Heart left ventricle (tissue), 16 donors: Measurements from ENCODE around the gene GSC. TPM values are rescaled to one million over a fixed set of nuclear protein-coding genes. Genes with fewer than 3 reads are reported as not detected.

Experiments used
- ATAC-seq, 4 donors: fragments of 200-7000 bp; cut with Tn5 transposase; one replicate each; pipeline ENCODE4 v1.9.1; 2020 to 2022; ENCODE audit warnings: moderate library complexity in 4 of 4, mild to moderate bottlenecking in 3 of 4, moderate number of reproducible peaks in 1 of 4
- DNase-seq, 5 donors: peaks; one replicate each; pipeline ENCODE4 v3.0.0-alpha.2; 2020
- H3K27ac ChIP-seq, 12 donors: fragments of 200-600 bp; sonication (generic) in 4 of 12; one replicate each; pipeline versions ENCODE4 v1.5.0 to v1.8.0; 2016 to 2022; ENCODE audit warnings: mild to moderate bottlenecking in 2 of 12
- H3K27me3 ChIP-seq, 9 donors: fragments of 200-600 bp; sonication (generic) in 2 of 9; one replicate each; pipeline versions ENCODE4 v1.5.1 to v1.8.0; 2016 to 2022; ENCODE audit warnings: mild to moderate bottlenecking in 3 of 9
- H3K36me3 ChIP-seq, 9 donors: fragments of 200-600 bp; sonication (generic) in 2 of 9; one replicate each; pipeline versions ENCODE4 v1.5.0 to v1.8.0; 2018 to 2022; ENCODE audit warnings: mild to moderate bottlenecking in 2 of 9
- H3K4me1 ChIP-seq, 12 donors: fragments of 200-600 bp; sonication (generic) in 4 of 12; one replicate each; pipeline versions ENCODE4 v1.5.0 to v1.8.0; 2016 to 2022; ENCODE audit warnings: mild to moderate bottlenecking in 3 of 12
- H3K4me3 ChIP-seq, 12 donors: fragments of 200-600 bp; sonication (generic) in 4 of 12; one replicate each; pipeline versions ENCODE4 v1.5.0 to v1.8.0; 2017 to 2022; ENCODE audit warnings: mild to moderate bottlenecking in 9 of 12, moderate library complexity in 4 of 12
- H3K9me3 ChIP-seq, 12 donors: fragments of 200-600 bp; sonication (generic) in 4 of 12; one replicate each; pipeline versions ENCODE4 v1.5.0 to v1.8.0; 2016 to 2022; ENCODE audit warnings: mild to moderate bottlenecking in 1 of 12
- POLR2A ChIP-seq, 2 donors: fragments of 450-650 bp; IDR thresholded peaks; one replicate each; pipeline ENCODE4 v1.6.1; 2017; ENCODE audit warnings: antibody characterized with exemption in 2 of 2, mild to moderate bottlenecking in 2 of 2, moderate library complexity in 2 of 2
- WGBS, 4 donors: extraction: QIAGEN DNeasy Blood & Tissue Kit in 2 of 4; methylation state at CpG; one replicate each; pipeline versions ENCODE4 v1.1.5 to v1.1.7; 2013 to 2018; 5-methylcytosine and 5-hydroxymethylcytosine counted together
- intact Hi-C, 10 donors: fragments of 100-400 bp; cut with DNase I; formaldehyde crosslinking; loops; one replicate each; pipeline versions ENCODE4 v1.11.1 to v1.14.2; 2022
- polyA plus RNA-seq, 2 donors: library from polyadenylated mRNA; stranded (reverse); fragments of 200-250 nt; gene quantifications; one replicate each; pipeline ENCODE4 v1.2.3, GENCODE V29; 2013
- total RNA-seq, 9 donors: library from RNA; depleted of rRNA in 2 of 9; stranded (reverse); fragments of >200 nt in 2 of 9; fragmentation: NEBNext Ultra II Directional in 3 of 9; extraction: Animal tissue kit (Norgen Biotek cat#: 25700) in 3 of 9; gene quantifications; one replicate each; pipeline versions ENCODE4 v1.1.0 to v1.2.4, GENCODE V29; 2016 to 2023
- TF ChIP-seq, protein P1 (sequence below), 12 donors: fragments of 200-600 bp; sonication (generic) in 4 of 12; IDR thresholded peaks; one replicate each; pipeline versions ENCODE4 v1.5.0 to v1.8.0; 2018 to 2022; ENCODE audit warnings: antibody characterized with exemption in 12 of 12, mild to moderate bottlenecking in 5 of 12
- donor health status: ischemic (EF 13 %, LVEDD 7.1; RV severe dilation, severe dysfunction).
- donor health status: healthy with polysubstance abuse.
- donor health status: DM: no; HTN: yes; CAD: no.
- donor health status: DM: no; HTN: no; CAD: no.
- donor health status: ischemic (EF 25% LVEDD 6.9; RV normal size, moderate dysfunction).
- donor health status: ischemic (EF 25% LVEDD 5.7; RV mildly dilated, moderate dysfunction).
- donor health status: healthy.
- donor health status: DM: yes; HTN: yes; CAD: no.
- donor health status: ischemic (EF 35%, LVEDD 5.7; RV mildly dilated, moderate dysfunction).
- donor health status: nonischemic (EF 11% LVEDD 7.7; RV severe dilation, severe dysfunction).
- donor health status: DM: yes; HTN: yes; CAD: no.
- donor health status: PGD.
- donor health status: ischemic (EF 29% LVEDD 5.4; RV normal size, mild dysfunction).
- donor health status: nonischemic (EF 23%, LVEDD 6.1; RV moderate dilation, normal function).

Gene GSC
- total and polyA plus RNA-seq, 11 donors: 0.15 to 1.3 (median 0.34) TPM; not detected in 5

DNA sequence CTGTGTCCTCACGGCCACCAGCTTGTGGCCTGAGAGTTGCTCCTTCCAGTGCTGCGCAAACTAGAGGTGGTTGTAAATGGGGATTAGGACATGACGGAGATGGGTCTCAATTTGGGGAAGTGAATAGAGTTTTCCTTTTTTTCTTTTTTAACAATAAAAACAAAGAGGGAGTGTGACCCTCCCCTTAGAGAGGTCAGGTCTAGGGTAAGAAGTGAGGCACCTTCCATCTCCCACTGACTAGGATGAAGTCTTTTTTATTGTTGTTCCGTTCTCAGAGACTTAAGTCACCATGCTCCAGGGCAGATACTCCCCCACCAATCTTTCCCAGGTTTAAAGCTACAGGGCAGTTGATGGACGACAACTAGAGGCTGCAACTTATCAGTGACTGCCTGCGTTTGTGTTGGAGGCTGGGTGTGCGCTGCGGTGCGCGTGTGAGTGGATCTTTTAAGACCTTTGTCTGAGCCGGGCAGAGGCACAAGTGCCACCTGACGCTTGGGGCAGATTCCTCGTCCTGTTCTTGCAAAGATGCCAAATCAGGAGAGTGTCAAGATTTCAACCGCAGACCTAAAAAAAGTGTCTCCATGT, 2.1 kb upstream of the GSC start:
- WGBS, 4 donors: 11 to 28% (median 18%) methylated on average over 14 of the region's 14 CpGs
- no peaks in the 10 kb centered on the region for H3K36me3 ChIP-seq
- TF ChIP-seq POLR2A (IDR thresholded peaks at IDR 0.05): no peak
- TF ChIP-seq, protein P1, sequence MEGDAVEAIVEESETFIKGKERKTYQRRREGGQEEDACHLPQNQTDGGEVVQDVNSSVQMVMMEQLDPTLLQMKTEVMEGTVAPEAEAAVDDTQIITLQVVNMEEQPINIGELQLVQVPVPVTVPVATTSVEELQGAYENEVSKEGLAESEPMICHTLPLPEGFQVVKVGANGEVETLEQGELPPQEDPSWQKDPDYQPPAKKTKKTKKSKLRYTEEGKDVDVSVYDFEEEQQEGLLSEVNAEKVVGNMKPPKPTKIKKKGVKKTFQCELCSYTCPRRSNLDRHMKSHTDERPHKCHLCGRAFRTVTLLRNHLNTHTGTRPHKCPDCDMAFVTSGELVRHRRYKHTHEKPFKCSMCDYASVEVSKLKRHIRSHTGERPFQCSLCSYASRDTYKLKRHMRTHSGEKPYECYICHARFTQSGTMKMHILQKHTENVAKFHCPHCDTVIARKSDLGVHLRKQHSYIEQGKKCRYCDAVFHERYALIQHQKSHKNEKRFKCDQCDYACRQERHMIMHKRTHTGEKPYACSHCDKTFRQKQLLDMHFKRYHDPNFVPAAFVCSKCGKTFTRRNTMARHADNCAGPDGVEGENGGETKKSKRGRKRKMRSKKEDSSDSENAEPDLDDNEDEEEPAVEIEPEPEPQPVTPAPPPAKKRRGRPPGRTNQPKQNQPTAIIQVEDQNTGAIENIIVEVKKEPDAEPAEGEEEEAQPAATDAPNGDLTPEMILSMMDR (IDR thresholded peaks at IDR 0.05): no peak
- no peak for ATAC-seq
- no peaks in the 10 kb centered on the region for H3K9me3 ChIP-seq
- H3K27ac ChIP-seq: no peak overlapping the region
- intact Hi-C loops: no loop called here
- H3K4me1 ChIP-seq: peaks cover 0 to 47% (median 16%) of the 10 kb centered on the region in 12 donors
- no peak overlapping the region for H3K4me3 ChIP-seq
- H3K27me3 ChIP-seq: peaks cover 77 to 100% (median 99%) of the 10 kb centered on the region in 9 donors
- no peak for DNase-seq

DNA sequence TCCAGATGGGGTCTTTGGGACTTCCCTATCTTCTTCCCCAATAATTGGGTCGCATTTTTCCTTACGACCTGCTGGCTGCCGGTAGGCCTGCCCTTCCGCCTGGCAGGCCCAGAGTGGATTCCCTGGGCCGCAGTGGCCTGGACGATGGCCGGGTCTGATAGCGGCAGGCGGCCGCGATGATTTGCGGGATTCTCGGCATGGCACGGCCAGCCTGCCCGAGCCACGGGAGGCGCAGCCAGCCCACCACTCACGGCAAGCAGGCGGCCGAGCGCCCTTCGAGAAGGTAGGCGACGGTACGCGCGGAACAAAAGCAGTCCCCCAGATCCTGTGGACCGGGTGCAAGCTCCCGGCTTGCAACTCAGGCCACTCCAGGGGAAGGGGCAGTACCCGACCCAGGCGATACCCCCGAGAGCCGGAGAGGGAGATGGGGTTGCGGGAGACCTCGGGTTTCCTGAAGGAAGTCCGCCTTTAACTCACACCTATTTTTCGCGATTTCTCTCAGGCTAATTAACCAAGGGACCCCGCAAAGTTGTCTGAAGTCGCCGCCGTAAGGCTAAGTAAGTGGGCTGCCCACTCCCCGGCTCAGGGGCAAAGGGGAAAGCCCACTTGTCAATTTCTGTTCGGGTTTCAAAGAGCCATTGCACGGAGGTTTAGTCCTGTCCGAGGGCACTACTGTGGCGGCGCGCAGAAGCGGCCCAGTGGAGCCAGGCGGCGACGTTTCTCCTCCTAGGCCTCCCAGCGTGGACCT, 1.4 kb upstream of the GSC start:
- Histone ChIP-seq H3K4me1 (peaks cover 0 to 47% (median 16%) of the 10 kb centered on the region in 12 donors), H3K4me3 (no peak overlapping the region), H3K9me3 (no peaks in the 10 kb centered on the region), H3K27ac (no peak overlapping the region), H3K36me3 (no peaks in the 10 kb centered on the region), H3K27me3 (peaks cover 79 to 100% (median 99%) of the 10 kb centered on the region in 9 donors)
- DNase-seq (no peak), ATAC-seq (no peak)
- intact Hi-C loops: no loop called here
- TF ChIP-seq POLR2A (IDR thresholded peaks at IDR 0.05): no peak
- TF ChIP-seq, protein P1 (IDR thresholded peaks at IDR 0.05): no peak
- WGBS, 4 donors: 9 to 22% (median 12%) methylated on average over 47 to 54 of the region's 54 CpGs

DNA sequence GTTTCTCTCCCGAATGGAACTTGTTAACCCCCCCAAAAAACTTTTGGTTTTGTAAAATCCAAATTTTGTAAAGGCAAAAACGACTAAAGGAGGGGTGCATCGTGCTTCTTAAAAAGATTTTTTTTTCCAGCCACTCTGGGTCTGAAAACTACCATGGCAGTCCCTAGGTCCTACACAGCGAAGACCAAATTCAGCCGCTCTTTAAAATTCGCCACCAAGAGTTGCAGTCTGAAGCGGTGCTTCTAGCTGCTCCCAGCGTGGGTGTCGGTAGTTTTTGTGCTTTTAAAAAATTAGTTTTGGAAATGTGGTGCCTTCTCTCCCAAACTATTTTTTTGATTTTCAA, 873 bp upstream of the GSC start:
- DNase-seq (no peak), ATAC-seq (no peak)
- 22 to 29% (median 28%) methylated on average over 9 of the region's 9 CpGs for WGBS, 4 donors
- intact Hi-C loops: no loop called here
- Histone ChIP-seq H3K27me3 (peaks cover 79 to 100% (median 99%) of the 10 kb centered on the region in 9 donors), H3K9me3 (no peaks in the 10 kb centered on the region), H3K36me3 (no peaks in the 10 kb centered on the region), H3K4me1 (peaks cover 0 to 47% (median 16%) of the 10 kb centered on the region in 12 donors), H3K4me3 (no peak overlapping the region), H3K27ac (no peak overlapping the region)
- no peak for TF ChIP-seq POLR2A (IDR thresholded peaks at IDR 0.05)

DNA sequence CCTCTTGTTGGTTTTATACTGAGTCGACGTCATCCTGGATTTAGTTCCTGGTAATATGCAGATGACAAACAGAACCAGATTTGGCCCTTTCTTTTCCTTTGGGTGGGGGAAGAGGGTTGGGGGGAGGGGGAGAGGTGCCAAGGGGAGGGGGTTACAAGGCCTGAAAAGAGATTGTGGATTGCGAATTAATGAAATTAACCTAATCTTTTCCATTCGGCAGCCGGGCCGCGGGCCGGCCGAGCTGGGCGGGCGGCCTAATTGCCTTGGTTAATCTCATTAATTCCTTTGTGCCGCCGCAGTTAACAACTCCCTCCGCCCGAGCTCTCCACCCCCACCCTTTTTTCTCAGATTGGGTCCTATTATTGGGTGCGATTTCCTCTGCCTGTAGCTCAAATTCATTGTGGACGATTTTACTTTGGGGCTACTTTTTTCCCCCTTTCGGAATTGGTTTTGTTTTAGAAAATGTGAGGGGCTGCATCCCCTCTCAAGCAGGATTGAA, 387 bp upstream of the GSC start:
- Histone ChIP-seq H3K4me1 (peaks cover 0 to 47% (median 16%) of the 10 kb centered on the region in 12 donors), H3K27ac (no peak overlapping the region), H3K4me3 (peak overlapping the region; percentile 31 to 68 (median 55)), H3K27me3 (peaks cover 76 to 100% (median 99%) of the 10 kb centered on the region in 9 donors), H3K9me3 (no peaks in the 10 kb centered on the region), H3K36me3 (no peaks in the 10 kb centered on the region)
- TF ChIP-seq, protein P1 (IDR thresholded peaks at IDR 0.05): no peak
- no peak for TF ChIP-seq POLR2A (IDR thresholded peaks at IDR 0.05)
- ATAC-seq: no peak
- intact Hi-C loops: no loop called here
- WGBS, 4 donors: 5 to 7% (median 6%) methylated on average over 18 of the region's 18 CpGs
- DNase-seq: no peak
